Measurements from ENCODE around the gene SS18. TPM values are rescaled to one million over a fixed set of nuclear protein-coding genes. Genes with fewer than 3 reads are reported as not detected.

SS18 gene
- total RNA-seq, 4 donors from 2014 or later: 125 to 188 (median 151) TPM

GRCh38 chr18:26057344-26057773 is 33.1 kb downstream of the SS18 start:
- Histone ChIP-seq H3K27ac (no peak overlapping the region), H3K27me3 (no peaks in the 10 kb centered on the region), H3K4me3 (replicated peaks in 1 of 3) (no peak overlapping the region), H3K4me1 (no peaks in the 10 kb centered on the region), H3K36me3 (peaks cover 6 to 31% of the 10 kb centered on the region in 2 donors), H3K9me3 (no peaks in the 10 kb centered on the region)
- TF ChIP-seq, protein P1, sequence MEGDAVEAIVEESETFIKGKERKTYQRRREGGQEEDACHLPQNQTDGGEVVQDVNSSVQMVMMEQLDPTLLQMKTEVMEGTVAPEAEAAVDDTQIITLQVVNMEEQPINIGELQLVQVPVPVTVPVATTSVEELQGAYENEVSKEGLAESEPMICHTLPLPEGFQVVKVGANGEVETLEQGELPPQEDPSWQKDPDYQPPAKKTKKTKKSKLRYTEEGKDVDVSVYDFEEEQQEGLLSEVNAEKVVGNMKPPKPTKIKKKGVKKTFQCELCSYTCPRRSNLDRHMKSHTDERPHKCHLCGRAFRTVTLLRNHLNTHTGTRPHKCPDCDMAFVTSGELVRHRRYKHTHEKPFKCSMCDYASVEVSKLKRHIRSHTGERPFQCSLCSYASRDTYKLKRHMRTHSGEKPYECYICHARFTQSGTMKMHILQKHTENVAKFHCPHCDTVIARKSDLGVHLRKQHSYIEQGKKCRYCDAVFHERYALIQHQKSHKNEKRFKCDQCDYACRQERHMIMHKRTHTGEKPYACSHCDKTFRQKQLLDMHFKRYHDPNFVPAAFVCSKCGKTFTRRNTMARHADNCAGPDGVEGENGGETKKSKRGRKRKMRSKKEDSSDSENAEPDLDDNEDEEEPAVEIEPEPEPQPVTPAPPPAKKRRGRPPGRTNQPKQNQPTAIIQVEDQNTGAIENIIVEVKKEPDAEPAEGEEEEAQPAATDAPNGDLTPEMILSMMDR (IDR thresholded peaks at IDR 0.05): no peak
- TF ChIP-seq POLR2A (IDR thresholded peaks at IDR 0.05): no peak
- intact Hi-C loops (cut with DNase I): no loop called here
- no peak for DNase-seq
- WGBS, 2 donors: 80% methylated on average over 7 of the region's 7 CpGs

DNA sequence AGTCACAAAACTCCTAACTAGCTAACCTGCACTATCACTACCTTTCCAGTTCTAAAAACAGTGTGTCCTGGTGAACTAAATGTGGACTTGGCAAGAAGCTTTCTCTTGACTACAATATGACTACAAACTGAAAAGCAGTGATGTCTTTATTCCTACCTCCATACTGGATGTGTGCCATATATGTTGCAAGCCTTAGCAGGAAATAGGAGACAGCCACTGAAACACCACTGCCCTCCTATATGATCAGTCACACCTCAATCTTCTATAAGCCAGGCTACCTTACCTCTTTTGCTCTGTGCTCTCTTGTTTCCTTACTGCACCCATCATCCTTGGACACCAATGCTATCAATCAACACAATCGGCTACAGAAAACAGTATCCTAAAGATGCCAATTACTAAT is 34.1 kb downstream of the SS18 start:
- 92 to 96% methylated on average over 1 of the region's 1 CpG for WGBS, 2 donors
- TF ChIP-seq, protein P1 (IDR thresholded peaks at IDR 0.05): no peak
- no peak for TF ChIP-seq POLR2A (IDR thresholded peaks at IDR 0.05)
- no peaks in the 10 kb centered on the region for H3K9me3 ChIP-seq
- H3K27me3 ChIP-seq: no peaks in the 10 kb centered on the region
- no peak for DNase-seq
- peaks cover 6 to 28% of the 10 kb centered on the region in 2 donors for H3K36me3 ChIP-seq
- H3K4me3 ChIP-seq (replicated peaks in 1 of 3): no peak overlapping the region
- no peaks in the 10 kb centered on the region for H3K4me1 ChIP-seq
- H3K27ac ChIP-seq: no peak overlapping the region
- intact Hi-C loops (cut with DNase I): no loop called here

GRCh38 chr18:26052505-26052904 is 37.9 kb downstream of the SS18 start:
- DNase-seq: no peak
- H3K36me3 ChIP-seq: peaks cover 5 to 27% of the 10 kb centered on the region in 2 donors
- intact Hi-C loops (cut with DNase I): no loop called here
- no peak overlapping the region for H3K27ac ChIP-seq
- TF ChIP-seq POLR2A (IDR thresholded peaks at IDR 0.05): no peak
- H3K9me3 ChIP-seq: no peaks in the 10 kb centered on the region
- no peaks in the 10 kb centered on the region for H3K27me3 ChIP-seq
- no peak overlapping the region for H3K4me3 ChIP-seq (replicated peaks in 1 of 3)
- H3K4me1 ChIP-seq: peaks cover 0 to 3% of the 10 kb centered on the region in 2 donors

- no peak for TF ChIP-seq POLR2A (IDR thresholded peaks at IDR 0.05)
- TF ChIP-seq, protein P1 (IDR thresholded peaks at IDR 0.05): no peak
- DNase-seq: no peak
- Histone ChIP-seq H3K4me1 (peaks cover 0 to 3% of the 10 kb centered on the region in 2 donors), H3K4me3 (replicated peaks in 1 of 3) (no peak overlapping the region), H3K27me3 (no peaks in the 10 kb centered on the region), H3K36me3 (peaks cover 0 to 21% of the 10 kb centered on the region in 2 donors), H3K9me3 (no peaks in the 10 kb centered on the region), H3K27ac (no peak overlapping the region)
- 73 to 74% methylated on average over 1 of the region's 1 CpG for WGBS, 2 donors
- intact Hi-C loops (cut with DNase I): no loop called here
These were observed 38.6 kb downstream of the SS18 start for GRCh38 chr18:26051843-26052242.

- Histone ChIP-seq H3K27ac (no peak overlapping the region), H3K36me3 (no peaks in the 10 kb centered on the region), H3K4me1 (peaks cover 0 to 3% of the 10 kb centered on the region in 2 donors), H3K9me3 (no peaks in the 10 kb centered on the region), H3K27me3 (no peaks in the 10 kb centered on the region), H3K4me3 (replicated peaks in 1 of 3) (no peak overlapping the region)
- no peak for DNase-seq
- intact Hi-C loops (cut with DNase I): no loop called here
- TF ChIP-seq, protein P1 (IDR thresholded peaks at IDR 0.05): no peak
- no peak for TF ChIP-seq POLR2A (IDR thresholded peaks at IDR 0.05)
These were observed 43.9 kb downstream of the SS18 start for GRCh38 chr18:26046419-26047077.
